ENCODE data around the gene PDLIM5.

PDLIM5 gene

GRCh38 chr4:94635177-94635576, 183.4 kb downstream of the PDLIM5 start:
- TF ChIP-seq, protein P1, sequence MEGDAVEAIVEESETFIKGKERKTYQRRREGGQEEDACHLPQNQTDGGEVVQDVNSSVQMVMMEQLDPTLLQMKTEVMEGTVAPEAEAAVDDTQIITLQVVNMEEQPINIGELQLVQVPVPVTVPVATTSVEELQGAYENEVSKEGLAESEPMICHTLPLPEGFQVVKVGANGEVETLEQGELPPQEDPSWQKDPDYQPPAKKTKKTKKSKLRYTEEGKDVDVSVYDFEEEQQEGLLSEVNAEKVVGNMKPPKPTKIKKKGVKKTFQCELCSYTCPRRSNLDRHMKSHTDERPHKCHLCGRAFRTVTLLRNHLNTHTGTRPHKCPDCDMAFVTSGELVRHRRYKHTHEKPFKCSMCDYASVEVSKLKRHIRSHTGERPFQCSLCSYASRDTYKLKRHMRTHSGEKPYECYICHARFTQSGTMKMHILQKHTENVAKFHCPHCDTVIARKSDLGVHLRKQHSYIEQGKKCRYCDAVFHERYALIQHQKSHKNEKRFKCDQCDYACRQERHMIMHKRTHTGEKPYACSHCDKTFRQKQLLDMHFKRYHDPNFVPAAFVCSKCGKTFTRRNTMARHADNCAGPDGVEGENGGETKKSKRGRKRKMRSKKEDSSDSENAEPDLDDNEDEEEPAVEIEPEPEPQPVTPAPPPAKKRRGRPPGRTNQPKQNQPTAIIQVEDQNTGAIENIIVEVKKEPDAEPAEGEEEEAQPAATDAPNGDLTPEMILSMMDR (IDR thresholded peaks at IDR 0.05; ENCODE audit: low read depth, low read length, missing control alignments): no peak
- H3K4me3 ChIP-seq (ENCODE audit: low read depth, low read length): no peak overlapping the region
- H3K27me3 ChIP-seq (replicated peaks): no peaks in the 10 kb centered on the region
- DNase-seq: no peak
- in situ Hi-C loops (cut with HindIII; ENCODE audit: low pct_ligation_motif_present, low sequenced_read_pairs): loop anchor here (25.0 kb wide), 1 partner anchor 477 kb away; no protein-coding TSS in a partner anchor
- no peak overlapping the region for H3K27ac ChIP-seq
- peaks cover 8% of the 10 kb centered on the region for H3K36me3 ChIP-seq (replicated peaks)

DNA sequence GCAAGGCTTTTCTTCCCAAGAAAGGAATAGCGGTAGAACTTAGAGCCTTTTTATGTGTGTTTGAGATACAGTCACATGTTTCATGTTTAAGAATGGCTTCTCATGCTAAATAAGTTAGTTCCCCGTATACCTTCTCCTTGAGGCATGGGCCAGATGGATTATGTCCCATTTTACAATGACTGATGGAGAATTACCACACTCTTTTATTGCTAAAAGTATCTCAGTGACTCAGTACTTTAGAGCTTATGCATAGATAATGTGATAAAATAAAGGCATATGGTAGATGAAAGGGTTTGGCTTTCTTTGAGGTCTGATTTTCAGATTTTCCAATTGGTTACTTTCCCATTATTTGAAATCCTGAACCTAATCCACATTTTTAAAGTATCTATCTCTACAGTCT, 184.3 kb downstream of the PDLIM5 start:
- H3K36me3 ChIP-seq (replicated peaks): peaks cover 8% of the 10 kb centered on the region
- H3K27me3 ChIP-seq (replicated peaks): no peaks in the 10 kb centered on the region
- H3K4me3 ChIP-seq (ENCODE audit: low read depth, low read length): no peak overlapping the region
- H3K27ac ChIP-seq: no peak overlapping the region
- no peak for DNase-seq
- TF ChIP-seq, protein P1 (IDR thresholded peaks at IDR 0.05; ENCODE audit: low read depth, low read length, missing control alignments): no peak
- in situ Hi-C loops (cut with HindIII; ENCODE audit: low pct_ligation_motif_present, low sequenced_read_pairs): loop anchor here (25.0 kb wide), 1 partner anchor 476 kb away; no protein-coding TSS in a partner anchor

DNA sequence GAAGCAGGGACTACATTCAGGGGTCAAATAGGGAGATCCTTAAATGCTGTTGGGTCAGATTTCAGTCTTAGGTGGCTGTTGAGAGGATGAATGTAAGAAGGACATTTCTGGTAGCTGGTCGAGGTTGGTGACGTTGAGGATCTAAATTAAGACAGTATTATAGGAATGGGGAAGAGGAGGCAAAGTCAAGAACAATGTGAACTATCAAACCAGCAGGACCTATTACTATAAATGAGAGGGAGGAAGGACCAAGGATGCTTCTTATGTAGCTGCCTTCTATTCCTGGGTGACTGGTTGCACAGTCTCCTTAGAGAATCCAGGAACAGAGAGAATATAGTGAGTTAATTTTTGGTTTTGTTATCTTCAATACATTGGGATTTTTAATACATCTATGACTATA, 187.6 kb downstream of the PDLIM5 start:
- Histone ChIP-seq H3K27ac (no peak overlapping the region), H3K36me3 (replicated peaks) (peaks cover 5% of the 10 kb centered on the region), H3K4me3 (ENCODE audit: low read depth, low read length) (no peak overlapping the region), H3K27me3 (replicated peaks) (no peaks in the 10 kb centered on the region)
- in situ Hi-C loops (cut with HindIII; ENCODE audit: low pct_ligation_motif_present, low sequenced_read_pairs): loop anchor here (25.0 kb wide), 1 partner anchor 473 kb away; no protein-coding TSS in a partner anchor
- DNase-seq: no peak
- TF ChIP-seq, protein P1 (IDR thresholded peaks at IDR 0.05; ENCODE audit: low read depth, low read length, missing control alignments): no peak

DNA sequence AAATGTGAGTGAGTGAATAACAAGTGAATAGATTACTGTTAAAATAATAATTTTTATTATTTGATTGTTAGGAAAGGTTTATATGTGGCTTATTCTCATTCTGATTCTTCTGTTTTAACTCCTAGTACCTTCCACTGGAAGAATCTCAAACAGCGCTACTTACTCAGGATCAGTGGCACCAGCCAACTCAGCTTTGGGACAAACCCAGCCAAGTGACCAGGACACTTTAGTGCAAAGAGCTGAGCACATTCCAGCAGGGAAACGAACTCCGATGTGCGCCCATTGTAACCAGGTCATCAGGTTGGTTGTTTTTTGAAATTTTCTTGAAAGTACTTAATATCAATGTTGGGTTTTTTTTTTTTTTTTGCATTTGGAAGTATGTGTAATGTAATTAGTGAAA, 188.4 kb downstream of the PDLIM5 start:
- in situ Hi-C loops (cut with HindIII; ENCODE audit: low pct_ligation_motif_present, low sequenced_read_pairs): loop anchor here (25.0 kb wide), 1 partner anchor 472 kb away; no protein-coding TSS in a partner anchor
- no peaks in the 10 kb centered on the region for H3K27me3 ChIP-seq (replicated peaks)
- no peak overlapping the region for H3K4me3 ChIP-seq (ENCODE audit: low read depth, low read length)
- TF ChIP-seq, protein P1 (IDR thresholded peaks at IDR 0.05; ENCODE audit: low read depth, low read length, missing control alignments): no peak
- H3K36me3 ChIP-seq (replicated peaks): peaks cover 9% of the 10 kb centered on the region
- no peak overlapping the region for H3K27ac ChIP-seq
- no peak for DNase-seq

- DNase-seq: no peak
- H3K27ac ChIP-seq: peak overlapping the region; percentile 79
- H3K4me3 ChIP-seq (ENCODE audit: low read depth, low read length): no peak overlapping the region
- H3K27me3 ChIP-seq (replicated peaks): no peaks in the 10 kb centered on the region
- peaks cover 18% of the 10 kb centered on the region for H3K36me3 ChIP-seq (replicated peaks)
- TF ChIP-seq, protein P1 (IDR thresholded peaks at IDR 0.05; ENCODE audit: low read depth, low read length, missing control alignments): no peak
- in situ Hi-C loops (cut with HindIII; ENCODE audit: low pct_ligation_motif_present, low sequenced_read_pairs): loop anchor here (25.0 kb wide), 1 partner anchor 470 kb away; no protein-coding TSS in a partner anchor
These were observed 190.2 kb downstream of the PDLIM5 start for GRCh38 chr4:94641702-94642560.
